Chondrocyte (in vitro differentiated cells): ENCODE results near the gene TAGLN. TPM values are rescaled to one million over a fixed set of nuclear protein-coding genes. Genes with fewer than 3 reads are reported as not detected.

Experiments
- DNase-seq: peaks from one replicate; pipeline ENCODE4 v3.0.0; 2021; ENCODE audit warnings: mixed read lengths, low spot score
- H3K27ac Mint-ChIP-seq: one replicate; pipeline ENCODE4 v1.8.0; 2021; ENCODE audit warnings: mild to moderate bottlenecking, moderate library complexity, mixed read lengths; ENCODE audit not compliant: unreplicated experiment
- H3K27me3 Mint-ChIP-seq: 2 replicates; pipeline ENCODE4 v1.8.0; 2021; ENCODE audit warnings: low read depth, mixed read lengths
- H3K36me3 Mint-ChIP-seq: 2 replicates; pipeline ENCODE4 v1.8.0; 2021; ENCODE audit warnings: low read depth, mixed read lengths
- H3K4me1 Mint-ChIP-seq: 2 replicates; pipeline ENCODE4 v1.8.0; 2021; ENCODE audit warnings: low read depth, mild to moderate bottlenecking, mixed read lengths
- H3K4me3 Mint-ChIP-seq: one replicate; pipeline ENCODE4 v1.8.0; 2021; ENCODE audit warnings: mild to moderate bottlenecking, moderate library complexity, mixed read lengths; ENCODE audit not compliant: unreplicated experiment
- H3K9me3 Mint-ChIP-seq: 2 replicates; pipeline ENCODE4 v1.8.0; 2021; ENCODE audit warnings: low read depth, mixed read lengths
- CTCF ChIP-seq: fragments of 200-600 bp; sonication (generic); IDR thresholded peaks from 2 replicates; pipeline ENCODE4 v1.5.0; 2021; ENCODE audit warnings: antibody characterized with exemption, mild to moderate bottlenecking, moderate library complexity
- total RNA-seq: library from RNA; stranded (reverse); gene quantifications from 3 replicates; pipeline ENCODE4 v1.2.1, GENCODE V29; 2021

Gene TAGLN
- total RNA-seq, 1 donor from 2014 or later, result 4,666 TPM

GRCh38 chr11:117223741-117224689 lies 24.8 kb downstream of the TAGLN start:
- Mint-ChIP-seq H3K4me1 (peaks cover 41% of the 10 kb centered on the region), H3K9me3 (no peaks in the 10 kb centered on the region), H3K36me3 (peaks cover 16% of the 10 kb centered on the region), H3K27me3 (no peaks in the 10 kb centered on the region), H3K4me3 (no peak overlapping the region), H3K27ac (peak overlapping the region; percentile 22)
- TF ChIP-seq CTCF, result no peak
- DNase-seq, result no peak

- H3K4me3 Mint-ChIP-seq, result no peak overlapping the region
- H3K36me3 Mint-ChIP-seq, result peaks cover 12% of the 10 kb centered on the region
- H3K27me3 Mint-ChIP-seq, result no peaks in the 10 kb centered on the region
- DNase-seq, result no peak
- TF ChIP-seq CTCF, result no peak
- no peak overlapping the region for H3K27ac Mint-ChIP-seq
- peaks cover 41% of the 10 kb centered on the region for H3K4me1 Mint-ChIP-seq
- H3K9me3 Mint-ChIP-seq, result no peaks in the 10 kb centered on the region
Measured at GRCh38 chr11:117225553-117226170, 26.5 kb downstream of the TAGLN start.

GRCh38 chr11:117226388-117227385 lies 27.5 kb downstream of the TAGLN start:
- H3K27ac Mint-ChIP-seq, result peak overlapping the region; percentile 65
- H3K9me3 Mint-ChIP-seq, result no peaks in the 10 kb centered on the region
- peak; percentile 90 for TF ChIP-seq CTCF
- H3K4me1 Mint-ChIP-seq, result peaks cover 41% of the 10 kb centered on the region
- H3K36me3 Mint-ChIP-seq, result peaks cover 12% of the 10 kb centered on the region
- DNase-seq, result no peak
- no peak overlapping the region for H3K4me3 Mint-ChIP-seq
- H3K27me3 Mint-ChIP-seq, result no peaks in the 10 kb centered on the region

- H3K27ac Mint-ChIP-seq, result no peak overlapping the region
- H3K36me3 Mint-ChIP-seq, result peaks cover 12% of the 10 kb centered on the region
- no peak overlapping the region for H3K4me3 Mint-ChIP-seq
- no peak for TF ChIP-seq CTCF
- DNase-seq, result no peak
- no peaks in the 10 kb centered on the region for H3K9me3 Mint-ChIP-seq
- no peaks in the 10 kb centered on the region for H3K27me3 Mint-ChIP-seq
- H3K4me1 Mint-ChIP-seq, result peaks cover 31% of the 10 kb centered on the region
Measured at GRCh38 chr11:117228091-117228490, 28.9 kb downstream of the TAGLN start.
